ENCODE measurements around the gene TTC36.
"Not testable (repeated sequence)": the region's sequence is repeated elsewhere in the genome, so short reads cannot be mapped to it uniquely, and the experiment has no call there.

The TTC36 gene, protein sequence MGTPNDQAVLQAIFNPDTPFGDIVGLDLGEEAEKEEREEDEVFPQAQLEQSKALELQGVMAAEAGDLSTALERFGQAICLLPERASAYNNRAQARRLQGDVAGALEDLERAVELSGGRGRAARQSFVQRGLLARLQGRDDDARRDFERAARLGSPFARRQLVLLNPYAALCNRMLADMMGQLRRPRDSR

DNA sequence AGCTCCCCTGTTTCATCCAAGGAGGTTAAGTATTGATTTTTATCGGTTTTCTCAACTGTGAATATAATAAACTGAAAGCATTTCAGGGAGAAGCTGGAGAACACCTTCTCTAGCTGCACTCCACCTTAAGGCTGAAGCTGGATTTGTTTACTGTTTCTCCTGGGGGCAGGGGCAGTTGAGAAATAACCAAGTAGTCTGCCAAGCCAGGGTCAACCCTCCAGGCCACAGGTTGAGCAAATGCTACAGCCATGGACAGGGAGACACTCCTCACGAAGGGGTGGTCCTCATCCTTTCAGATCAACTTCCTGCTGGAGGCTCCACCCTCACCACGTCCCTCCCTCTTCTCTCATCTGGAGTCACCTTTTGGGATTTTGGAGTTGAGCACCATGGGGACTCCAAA, at the start of gene TTC36:
Gene TTC36, plus strand, starts transcription at position 366 of the 400 bp plus-strand sequence. Its CDS starts 21 bp downstream, at position 387.
- DNase-seq, result no peak

DNA sequence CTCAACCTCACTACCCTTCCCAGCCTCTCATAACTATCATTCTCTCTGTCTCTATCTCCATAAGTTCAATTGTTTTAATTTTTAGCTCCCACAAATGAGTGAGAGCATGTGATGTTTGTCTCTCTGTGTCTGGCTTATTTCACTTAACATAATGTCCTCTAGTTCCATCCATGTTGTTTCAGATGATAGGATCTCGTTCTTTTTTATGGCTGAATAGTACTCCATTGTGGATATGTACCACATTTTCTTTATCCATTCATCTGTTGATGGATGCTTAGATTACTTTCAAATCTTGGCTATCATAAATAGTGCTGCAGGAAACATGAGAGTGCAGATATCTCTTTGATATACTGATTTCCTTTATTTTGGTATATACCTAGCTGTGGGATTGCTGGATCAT, 46.0 kb upstream of the TTC36 start:
- DNase-seq, result not testable (repeated sequence)

DNA sequence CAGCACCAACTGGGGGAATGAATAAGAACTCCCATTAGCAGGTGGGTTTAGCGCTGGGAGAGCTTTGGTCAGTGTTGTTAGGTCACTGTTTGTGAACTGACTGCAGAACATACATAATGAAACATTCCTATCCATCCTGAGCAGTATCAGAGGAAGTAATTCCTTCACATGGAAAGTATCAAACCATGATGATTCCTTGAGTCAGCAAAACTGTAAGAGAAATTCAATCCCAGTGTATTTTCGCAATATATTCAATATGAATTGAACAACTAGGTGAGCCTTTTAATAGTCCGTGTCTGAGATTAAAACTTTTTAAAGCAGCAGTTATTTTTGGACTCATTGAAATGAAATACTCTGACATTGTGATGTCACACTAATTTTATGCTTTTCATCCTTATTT, 42.9 kb upstream of the TTC36 start:
- DNase-seq, result no peak

DNA sequence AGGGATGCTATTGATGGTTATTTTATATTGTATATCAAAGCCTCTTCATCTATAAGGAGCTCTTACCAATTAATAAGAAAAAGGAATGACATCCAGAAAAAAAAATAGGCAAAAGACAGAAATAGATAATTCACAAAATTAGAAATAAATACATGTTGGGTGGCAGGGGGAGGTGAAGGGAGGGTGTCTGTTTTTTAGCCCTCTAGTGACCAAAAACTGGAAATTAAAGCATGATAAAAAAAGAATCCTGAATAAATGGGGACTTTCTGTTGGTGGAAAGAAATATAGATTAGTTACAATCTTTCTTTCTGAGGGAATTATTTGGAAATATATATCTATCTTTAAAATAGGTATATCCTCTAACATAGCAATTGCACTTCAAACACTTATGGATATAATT, 42.0 kb upstream of the TTC36 start:
- DNase-seq, result no peak

DNA sequence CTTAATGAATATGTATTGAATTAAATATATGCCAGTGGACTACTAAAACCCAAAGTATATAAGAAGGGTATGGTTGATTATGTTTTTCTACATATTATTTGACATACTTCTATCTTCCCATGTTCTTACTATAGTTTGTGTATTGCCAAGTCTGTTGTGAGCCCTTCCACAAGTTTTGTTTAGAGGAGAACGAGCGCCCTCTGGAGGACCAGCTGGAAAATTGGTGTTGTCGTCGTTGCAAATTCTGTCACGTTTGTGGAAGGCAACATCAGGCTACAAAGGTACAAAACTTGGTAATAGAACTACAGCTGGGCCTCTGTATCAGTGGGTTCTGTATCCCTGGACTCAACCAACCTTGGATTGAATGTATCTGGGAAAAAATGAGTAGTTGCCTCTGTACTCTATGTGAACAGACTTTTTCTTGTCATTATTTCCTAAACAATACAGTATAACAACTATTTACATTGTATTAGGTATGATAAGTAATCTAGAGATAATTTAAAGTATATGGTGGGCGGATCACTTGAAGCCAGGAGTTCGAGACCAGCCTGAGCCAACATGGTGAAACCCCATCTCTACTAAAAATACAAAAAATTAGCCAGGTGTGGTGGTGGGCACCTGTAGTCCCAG, 38.7 kb upstream of the TTC36 start:
- peak; percentile 65 for DNase-seq

DNA sequence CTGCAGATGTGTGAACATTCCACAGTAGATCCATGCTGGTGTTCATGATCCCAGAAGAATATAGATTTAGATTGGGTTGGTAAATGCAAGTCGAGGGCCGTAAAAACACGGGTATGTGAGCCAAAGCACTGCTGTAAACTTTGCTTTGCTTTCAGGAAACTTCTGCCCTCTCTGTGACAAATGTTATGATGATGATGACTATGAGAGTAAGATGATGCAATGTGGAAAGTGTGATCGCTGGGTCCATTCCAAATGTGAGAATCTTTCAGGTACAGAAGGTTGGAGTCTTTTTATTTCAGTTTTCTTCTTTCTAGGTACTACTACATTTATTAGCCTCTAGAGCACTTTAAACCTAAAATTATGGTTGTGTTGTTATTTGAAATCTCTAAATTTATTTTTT, 36.2 kb upstream of the TTC36 start:
- no peak for DNase-seq

DNA sequence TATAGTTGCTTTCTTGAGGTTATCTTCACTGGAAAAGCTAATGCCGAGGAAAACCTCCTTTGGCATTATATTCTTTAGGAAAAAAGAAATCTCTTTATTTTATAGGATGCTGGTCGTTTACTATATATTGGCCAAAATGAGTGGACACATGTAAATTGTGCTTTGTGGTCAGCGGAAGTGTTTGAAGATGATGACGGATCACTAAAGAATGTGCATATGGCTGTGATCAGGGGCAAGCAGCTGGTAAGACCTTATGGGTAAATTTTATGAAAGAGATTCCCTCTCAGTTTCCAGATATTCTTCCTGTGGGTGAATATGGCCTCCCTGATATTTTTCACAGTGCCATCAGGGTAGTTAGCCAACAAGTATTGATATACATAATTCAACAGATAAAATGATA, 29.4 kb upstream of the TTC36 start:
- DNase-seq, result no peak

DNA sequence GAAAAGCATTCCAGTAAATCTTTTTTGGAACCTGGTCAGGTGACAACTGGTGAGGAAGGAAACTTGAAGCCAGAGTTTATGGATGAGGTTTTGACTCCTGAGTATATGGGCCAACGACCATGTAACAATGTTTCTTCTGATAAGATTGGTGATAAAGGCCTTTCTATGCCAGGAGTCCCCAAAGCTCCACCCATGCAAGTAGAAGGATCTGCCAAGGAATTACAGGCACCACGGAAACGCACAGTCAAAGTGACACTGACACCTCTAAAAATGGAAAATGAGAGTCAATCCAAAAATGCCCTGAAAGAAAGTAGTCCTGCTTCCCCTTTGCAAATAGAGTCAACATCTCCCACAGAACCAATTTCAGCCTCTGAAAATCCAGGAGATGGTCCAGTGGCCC, 24.1 kb upstream of the TTC36 start:
- no peak for DNase-seq

DNA sequence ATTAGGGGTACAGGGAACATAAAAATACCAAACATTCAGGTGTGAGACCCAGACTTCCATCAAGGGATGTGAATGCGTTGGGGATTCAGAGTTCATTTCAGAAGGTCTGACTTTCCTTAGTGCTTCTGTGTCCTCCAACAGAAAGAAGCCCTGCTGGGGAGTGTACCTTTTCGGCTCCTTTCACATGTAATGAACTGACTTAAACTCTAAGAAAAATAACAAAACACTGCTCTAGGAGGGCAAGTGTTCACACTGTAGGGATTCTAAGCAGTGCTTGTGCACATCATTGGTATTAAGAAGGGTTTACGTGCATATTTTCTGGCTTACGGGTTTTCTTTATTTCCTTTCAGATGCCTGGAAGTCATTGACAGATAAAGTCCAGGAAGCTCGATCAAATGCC, 15.7 kb upstream of the TTC36 start:
- no peak for DNase-seq

DNA sequence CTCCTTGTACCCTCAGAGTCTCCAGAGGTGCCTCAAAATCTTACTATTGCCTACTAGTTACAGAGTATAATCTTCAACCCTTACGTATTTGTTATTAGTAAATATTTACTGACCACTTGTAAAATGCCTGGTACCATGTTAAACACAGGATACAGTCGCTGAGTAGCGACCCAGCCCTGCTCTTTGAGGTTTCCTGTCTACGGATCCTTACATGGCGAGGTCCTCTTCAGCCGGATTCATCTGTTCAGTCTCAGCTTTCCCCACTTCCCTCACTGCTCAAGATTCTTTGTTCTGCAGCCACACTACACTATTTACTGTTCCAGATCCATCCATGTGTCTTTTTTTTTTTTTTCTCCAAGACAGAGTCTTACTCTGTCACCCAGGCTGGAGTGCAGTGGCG, 13.2 kb upstream of the TTC36 start:
- DNase-seq, result no peak

DNA sequence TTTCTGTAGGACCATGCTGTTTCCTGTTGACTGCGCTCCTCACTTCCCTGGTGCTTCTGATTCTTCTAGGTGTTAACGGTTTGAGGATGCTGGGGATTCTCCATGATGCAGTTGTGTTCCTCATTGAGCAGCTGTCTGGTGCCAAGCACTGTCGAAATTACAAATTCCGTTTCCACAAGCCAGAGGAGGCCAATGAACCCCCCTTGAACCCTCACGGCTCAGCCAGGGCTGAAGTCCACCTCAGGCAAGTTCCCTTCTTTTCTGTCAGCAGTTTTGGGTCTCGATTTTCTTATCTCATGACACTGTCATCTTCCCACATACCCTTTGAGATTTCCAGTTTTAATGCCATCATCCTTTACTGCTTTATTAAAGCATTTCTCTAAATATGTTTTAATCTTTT, 7.7 kb upstream of the TTC36 start:
- DNase-seq, result no peak

DNA sequence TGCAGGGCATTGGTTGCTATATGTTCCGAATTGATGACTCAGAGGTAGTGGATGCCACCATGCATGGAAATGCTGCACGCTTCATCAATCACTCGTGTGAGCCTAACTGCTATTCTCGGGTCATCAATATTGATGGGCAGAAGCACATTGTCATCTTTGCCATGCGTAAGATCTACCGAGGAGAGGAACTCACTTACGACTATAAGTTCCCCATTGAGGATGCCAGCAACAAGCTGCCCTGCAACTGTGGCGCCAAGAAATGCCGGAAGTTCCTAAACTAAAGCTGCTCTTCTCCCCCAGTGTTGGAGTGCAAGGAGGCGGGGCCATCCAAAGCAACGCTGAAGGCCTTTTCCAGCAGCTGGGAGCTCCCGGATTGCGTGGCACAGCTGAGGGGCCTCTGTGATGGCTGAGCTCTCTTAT, 5.4 kb upstream of the TTC36 start:
- DNase-seq, result no peak

DNA sequence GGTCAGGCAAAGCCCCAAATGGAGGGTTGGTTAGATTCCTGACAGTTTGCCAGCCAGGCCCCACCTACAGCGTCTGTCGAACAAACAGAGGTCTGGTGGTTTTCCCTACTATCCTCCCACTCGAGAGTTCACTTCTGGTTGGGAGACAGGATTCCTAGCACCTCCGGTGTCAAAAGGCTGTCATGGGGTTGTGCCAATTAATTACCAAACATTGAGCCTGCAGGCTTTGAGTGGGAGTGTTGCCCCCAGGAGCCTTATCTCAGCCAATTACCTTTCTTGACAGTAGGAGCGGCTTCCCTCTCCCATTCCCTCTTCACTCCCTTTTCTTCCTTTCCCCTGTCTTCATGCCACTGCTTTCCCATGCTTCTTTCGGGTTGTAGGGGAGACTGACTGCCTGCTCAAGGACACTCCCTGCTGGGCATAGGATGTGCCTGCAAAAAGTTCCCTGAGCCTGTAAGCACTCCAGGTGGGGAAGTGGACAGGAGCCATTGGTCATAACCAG, 4.7 kb upstream of the TTC36 start:
- DNase-seq, result no peak

DNA sequence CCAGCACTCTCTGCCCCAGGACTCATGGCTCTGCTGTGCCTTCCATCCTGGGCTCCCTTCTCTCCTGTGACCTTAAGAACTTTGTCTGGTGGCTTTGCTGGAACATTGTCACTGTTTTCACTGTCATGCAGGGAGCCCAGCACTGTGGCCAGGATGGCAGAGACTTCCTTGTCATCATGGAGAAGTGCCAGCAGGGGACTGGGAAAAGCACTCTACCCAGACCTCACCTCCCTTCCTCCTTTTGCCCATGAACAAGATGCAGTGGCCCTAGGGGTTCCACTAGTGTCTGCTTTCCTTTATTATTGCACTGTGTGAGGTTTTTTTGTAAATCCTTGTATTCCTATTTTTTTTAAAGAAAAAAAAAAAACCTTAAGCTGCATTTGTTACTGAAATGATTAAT, 2.9 kb upstream of the TTC36 start:
- no peak for DNase-seq

DNA sequence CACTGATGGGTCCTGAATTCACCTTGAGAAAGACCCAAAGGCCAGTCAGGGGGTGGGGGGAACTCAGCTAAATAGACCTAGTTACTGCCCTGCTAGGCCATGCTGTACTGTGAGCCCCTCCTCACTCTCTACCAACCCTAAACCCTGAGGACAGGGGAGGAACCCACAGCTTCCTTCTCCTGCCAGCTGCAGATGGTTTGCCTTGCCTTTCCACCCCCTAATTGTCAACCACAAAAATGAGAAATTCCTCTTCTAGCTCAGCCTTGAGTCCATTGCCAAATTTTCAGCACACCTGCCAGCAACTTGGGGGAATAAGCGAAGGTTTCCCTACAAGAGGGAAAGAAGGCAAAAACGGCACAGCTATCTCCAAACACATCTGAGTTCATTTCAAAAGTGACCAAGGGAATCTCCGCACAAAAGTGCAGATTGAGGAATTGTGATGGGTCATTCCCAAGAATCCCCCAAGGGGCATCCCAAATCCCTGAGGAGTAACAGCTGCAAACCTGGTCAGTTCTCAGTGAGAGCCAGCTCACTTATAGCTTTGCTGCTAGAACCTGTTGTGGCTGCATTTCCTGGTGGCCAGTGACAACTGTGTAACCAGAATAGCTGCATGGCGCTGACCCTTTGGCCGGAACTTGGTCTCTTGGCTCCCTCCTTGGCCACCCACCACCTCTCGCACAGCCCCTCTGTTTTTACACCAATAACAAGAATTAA, 2.4 kb upstream of the TTC36 start:
- no peak for DNase-seq

DNA sequence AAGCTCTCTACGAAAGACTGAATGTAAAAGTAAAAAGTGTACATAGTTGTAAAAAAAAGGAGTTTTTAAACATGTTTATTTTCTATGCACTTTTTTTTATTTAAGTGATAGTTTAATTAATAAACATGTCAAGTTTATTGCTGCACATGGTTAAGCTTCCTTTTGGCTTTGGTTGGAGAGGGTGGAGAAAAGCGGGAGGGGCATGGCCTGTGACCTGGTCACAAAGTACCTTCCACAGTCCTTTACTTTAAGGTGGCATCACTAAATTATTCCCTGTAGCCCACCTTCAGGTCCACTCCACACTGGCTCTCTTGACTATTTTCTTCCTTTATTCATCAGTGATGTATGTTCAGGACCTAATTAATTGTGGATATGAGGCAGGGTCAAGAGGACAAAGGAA, 586 bp upstream of the TTC36 start:
- DNase-seq, result no peak

DNA sequence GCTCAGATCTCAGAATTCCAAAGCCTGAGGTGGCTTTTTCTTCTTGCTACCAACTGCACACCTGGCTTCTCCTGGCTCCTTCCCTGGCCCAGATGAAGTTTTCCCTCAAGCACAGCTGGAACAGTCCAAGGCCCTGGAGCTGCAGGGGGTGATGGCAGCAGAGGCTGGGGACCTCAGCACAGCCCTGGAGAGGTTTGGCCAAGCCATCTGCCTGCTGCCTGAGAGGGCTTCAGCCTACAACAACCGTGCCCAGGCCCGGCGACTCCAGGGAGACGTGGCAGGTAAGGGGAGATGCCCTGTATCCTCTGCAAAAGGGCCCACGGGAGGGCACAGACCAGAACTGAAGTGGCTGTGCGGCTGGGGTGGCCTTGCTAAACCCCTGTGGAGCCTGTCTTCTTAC, 1.2 kb downstream of the TTC36 start:
- no peak for DNase-seq

DNA sequence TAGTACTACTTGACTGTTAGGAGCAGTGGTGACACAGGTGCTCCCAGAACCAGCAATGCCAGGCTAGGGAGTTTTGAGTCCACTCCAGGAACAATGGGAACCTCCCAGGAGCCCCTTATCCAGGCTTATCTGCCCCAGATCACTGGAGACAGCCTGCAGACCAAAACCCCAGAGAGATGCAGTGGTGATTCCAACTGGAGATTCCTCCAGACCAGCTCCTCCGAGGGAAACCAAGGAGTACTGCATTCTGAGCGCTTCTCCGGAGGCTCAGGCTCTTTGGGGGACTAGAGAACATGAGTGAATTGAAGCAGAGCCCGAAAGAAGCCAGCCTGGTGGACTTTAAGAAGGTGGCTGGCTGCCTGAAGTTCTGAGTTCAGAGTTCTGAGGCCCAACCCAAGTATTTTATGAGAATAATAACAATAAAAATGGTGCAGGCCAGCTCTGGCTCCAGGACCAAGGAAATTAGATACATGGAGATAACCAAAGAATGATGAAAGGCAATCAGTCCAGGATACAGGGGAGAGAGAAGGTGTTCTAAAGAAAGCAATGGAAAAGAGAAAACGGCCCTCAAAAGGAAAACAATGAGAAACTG, 2.4 kb downstream of the TTC36 start:
- DNase-seq, result no peak

DNA sequence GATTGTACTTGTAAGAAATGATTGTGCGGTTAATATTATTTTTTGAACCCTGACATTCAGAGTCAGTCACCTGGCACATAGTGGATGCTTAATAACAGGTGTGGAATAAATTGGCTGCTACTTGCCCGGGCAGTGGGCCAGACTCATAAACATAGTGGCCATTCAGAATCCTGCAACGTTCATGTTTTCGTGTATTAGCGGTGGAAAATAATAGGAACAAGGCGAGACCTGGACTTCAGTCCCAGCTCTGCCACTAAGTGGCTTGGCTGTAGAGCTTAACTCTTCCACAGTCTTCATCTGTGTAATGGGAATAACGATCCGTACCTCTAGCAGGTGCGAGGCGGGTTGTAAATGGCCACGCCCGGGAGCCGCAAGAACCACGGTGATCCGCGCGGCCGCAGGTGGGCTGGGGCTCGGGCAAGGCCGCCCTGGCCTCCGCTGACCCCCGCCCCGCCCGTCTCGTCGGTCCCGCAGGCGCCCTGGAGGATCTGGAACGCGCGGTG, 3.0 kb downstream of the TTC36 start:
- DNase-seq, result no peak

DNA sequence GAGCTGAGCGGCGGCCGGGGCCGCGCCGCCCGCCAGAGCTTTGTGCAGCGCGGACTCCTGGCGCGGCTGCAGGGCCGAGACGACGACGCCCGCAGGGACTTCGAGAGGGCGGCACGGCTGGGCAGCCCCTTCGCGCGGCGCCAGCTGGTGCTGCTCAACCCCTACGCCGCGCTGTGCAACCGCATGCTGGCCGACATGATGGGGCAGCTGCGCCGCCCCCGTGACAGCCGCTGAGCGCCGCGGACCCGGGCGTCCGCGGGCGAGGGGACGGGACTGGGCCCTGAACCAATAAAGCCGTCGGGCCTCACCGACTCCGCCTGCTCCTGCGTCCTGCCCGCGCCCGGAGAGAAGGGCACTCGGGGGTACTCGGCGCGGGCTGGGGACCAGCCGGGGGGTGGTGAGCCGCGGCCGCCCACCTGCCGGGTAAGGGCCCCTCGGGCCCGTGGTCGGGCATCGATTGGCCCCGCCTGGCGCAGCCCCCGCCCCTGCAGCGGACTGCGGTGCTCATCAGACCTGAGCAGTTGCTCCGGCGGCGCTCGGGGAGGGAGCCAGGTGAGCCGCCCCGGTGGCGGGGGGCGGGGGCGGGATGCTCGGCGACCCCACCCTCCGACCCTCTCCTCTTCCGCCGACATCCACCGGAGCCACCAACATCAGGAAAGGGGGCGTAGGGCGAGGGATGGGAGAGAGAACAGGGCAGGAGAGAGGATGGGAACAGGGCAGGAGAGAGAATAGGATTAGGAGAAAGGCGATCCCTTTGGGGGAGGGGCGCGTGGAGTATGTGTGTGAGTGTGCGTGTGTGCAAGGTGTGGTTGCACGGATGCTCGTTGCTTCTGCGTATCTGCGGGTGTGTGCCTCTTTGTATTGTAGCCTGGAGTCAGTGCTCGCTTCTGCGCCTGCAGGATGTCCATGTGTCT, 3.7 kb downstream of the TTC36 start, which contains the start of gene TMEM25:
Gene TMEM25, plus strand, starts transcription at position 510 of the 914 bp plus-strand sequence. CDS start 610 bp downstream, outside the sequence.
- peak; percentile 58 for DNase-seq

DNA sequence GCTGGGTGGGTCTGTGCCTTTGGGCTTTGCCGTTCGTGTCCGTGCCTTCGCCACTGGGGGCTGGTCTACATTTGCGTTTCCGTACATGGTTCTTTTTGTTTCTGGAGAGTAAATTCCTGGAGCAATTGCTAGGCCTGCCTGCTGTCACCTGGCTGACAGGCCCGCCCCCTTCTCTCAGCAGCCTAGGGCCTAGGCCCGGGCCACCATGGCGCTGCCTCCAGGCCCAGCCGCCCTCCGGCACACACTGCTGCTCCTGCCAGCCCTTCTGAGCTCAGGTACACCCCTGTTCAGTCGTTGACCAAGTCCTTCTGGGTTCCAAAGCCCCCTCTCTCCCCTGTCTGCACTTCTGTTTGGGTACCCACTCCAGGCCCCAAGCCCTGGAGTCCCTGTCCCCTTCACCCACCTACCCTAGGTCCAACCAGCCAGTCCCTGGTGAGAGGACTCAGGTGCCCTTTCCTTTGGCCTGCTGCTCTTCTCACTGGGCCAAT, 4.4 kb downstream of the TTC36 start:
- DNase-seq, result no peak

DNA sequence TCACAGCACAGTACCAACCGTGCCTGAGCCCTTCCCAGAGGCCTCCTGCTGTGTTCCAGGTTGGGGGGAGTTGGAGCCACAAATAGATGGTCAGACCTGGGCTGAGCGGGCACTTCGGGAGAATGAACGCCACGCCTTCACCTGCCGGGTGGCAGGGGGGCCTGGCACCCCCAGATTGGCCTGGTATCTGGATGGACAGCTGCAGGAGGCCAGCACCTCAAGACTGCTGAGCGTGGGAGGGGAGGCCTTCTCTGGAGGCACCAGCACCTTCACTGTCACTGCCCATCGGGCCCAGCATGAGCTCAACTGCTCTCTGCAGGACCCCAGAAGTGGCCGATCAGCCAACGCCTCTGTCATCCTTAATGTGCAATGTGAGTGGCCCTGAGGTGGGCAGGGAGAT, 4.8 kb downstream of the TTC36 start:
- DNase-seq, result no peak
